ENCODE results near the gene LNP1.

The LNP1 gene

GRCh38 chr3:100483529-100483928, 82.2 kb downstream of the LNP1 start:
- DNase-seq, result no peak

- DNase-seq, result no peak
Measured at GRCh38 chr3:100486808-100487207, 85.5 kb downstream of the LNP1 start.

GRCh38 chr3:100489118-100489517, 87.8 kb downstream of the LNP1 start:
- DNase-seq, result no peak

GRCh38 chr3:100492059-100493006, 91.0 kb downstream of the LNP1 start, which contains the start of gene TMEM45A:
TMEM45A (plus strand) TSS chr3:100492619; CDS start chr3:100555212, 62,593 bp downstream.
- DNase-seq, result peak; percentile 62

GRCh38 chr3:100496711-100497261, 95.4 kb downstream of the LNP1 start:
- DNase-seq, result no peak

GRCh38 chr3:100499651-100500050, 98.3 kb downstream of the LNP1 start:
- DNase-seq, result no peak

GRCh38 chr3:100500320-100500880, 99.1 kb downstream of the LNP1 start:
- no peak for DNase-seq

- DNase-seq, result no peak
Measured at GRCh38 chr3:100503448-100503847, 102.1 kb downstream of the LNP1 start.
